Stimulated activated naive CD8-positive, alpha-beta T cell treated with anti-CD3 and anti-CD28 coated beads, Interleukin-15, amount 100 ng/mL, for 72 hours (primary cell): Measurements from ENCODE around the gene UCN.
"Not testable (repeated sequence)": the region's sequence is repeated elsewhere in the genome, so short reads cannot be mapped to it uniquely, and the experiment has no call there.

ENCODE experiments used
- ATAC-seq: fragments of 150-1000 bp; cut with Tn5 transposase; 2 replicates; pipeline ENCODE4 v1.10.0; 2021; ENCODE audit warnings: mild to moderate bottlenecking, moderate library complexity
- DNase-seq, 2 donors: peaks; one replicate each; pipeline ENCODE4 v3.0.0; 2021 to 2022
- H3K27ac Mint-ChIP-seq, 2 donors: one replicate each; pipeline ENCODE4 v1.8.0; 2022; ENCODE audit warnings: mild to moderate bottlenecking in 2 of 2, mixed read lengths in 2 of 2, moderate library complexity in 2 of 2
- H3K27me3 Mint-ChIP-seq: one replicate; pipeline ENCODE4 v1.8.0; 2022; ENCODE audit warnings: mixed read lengths
- H3K4me1 Mint-ChIP-seq: one replicate; pipeline ENCODE4 v1.8.0; 2022; ENCODE audit warnings: mild to moderate bottlenecking, mixed read lengths
- H3K4me3 Mint-ChIP-seq, 2 donors: one replicate each; pipeline ENCODE4 v1.8.0; 2022; ENCODE audit warnings: mild to moderate bottlenecking in 2 of 2, mixed read lengths in 2 of 2, moderate library complexity in 1 of 2
- H3K9me3 Mint-ChIP-seq, 2 donors: one replicate each; pipeline ENCODE4 v1.8.0; 2022; ENCODE audit warnings: mixed read lengths in 2 of 2

Gene UCN

DNA sequence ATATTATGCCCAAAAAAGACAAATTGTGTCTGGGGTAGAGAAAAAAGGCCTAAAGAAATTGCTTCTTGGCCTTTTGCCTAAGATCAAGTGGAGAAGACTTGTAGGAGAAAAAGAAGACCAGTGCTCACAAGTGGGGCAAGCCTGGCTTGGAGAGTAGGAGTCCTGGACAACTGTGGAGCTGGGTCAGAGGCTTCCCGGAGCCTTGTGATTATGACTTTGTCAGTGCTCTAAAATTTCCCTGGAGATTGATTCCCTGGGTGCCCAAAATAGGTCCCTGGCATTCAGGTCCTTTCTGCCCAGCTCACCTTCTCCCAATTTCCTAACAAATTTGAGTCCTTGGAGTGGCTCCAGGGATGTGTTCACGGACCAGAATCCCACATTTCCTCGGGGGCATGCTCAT, 26.8 kb downstream of the UCN start:
- Mint-ChIP-seq H3K9me3 (no peaks in the 10 kb centered on the region), H3K4me1 (no peaks in the 10 kb centered on the region), H3K27me3 (peaks cover 37% of the 10 kb centered on the region), H3K4me3 (no peak overlapping the region), H3K27ac (no peak overlapping the region)
- DNase-seq (no peak), ATAC-seq (no peak)

DNA sequence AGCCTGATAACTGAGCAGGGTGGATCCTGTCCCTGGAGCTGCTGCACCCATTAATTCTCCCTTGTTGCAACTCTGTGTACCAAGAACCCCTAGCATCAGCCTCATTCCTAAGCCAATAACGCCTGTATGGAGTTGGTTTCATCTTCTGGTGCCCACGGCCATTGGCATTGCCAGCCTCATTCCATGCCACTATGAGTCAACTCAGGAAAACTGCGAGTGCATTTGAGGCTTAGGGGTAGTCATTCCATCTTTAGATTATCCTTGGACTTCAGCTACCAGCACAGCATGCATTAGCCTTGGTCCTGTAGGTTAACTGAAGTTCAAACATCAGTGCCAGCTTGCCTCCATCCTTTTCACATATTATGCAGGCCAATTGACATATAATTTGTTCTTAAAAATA, 27.4 kb downstream of the UCN start:
- Mint-ChIP-seq H3K4me1 (no peaks in the 10 kb centered on the region), H3K9me3 (no peaks in the 10 kb centered on the region), H3K4me3 (no peak overlapping the region), H3K27ac (no peak overlapping the region), H3K27me3 (peaks cover 37% of the 10 kb centered on the region)
- DNase-seq (no peak), ATAC-seq (no peak)

DNA sequence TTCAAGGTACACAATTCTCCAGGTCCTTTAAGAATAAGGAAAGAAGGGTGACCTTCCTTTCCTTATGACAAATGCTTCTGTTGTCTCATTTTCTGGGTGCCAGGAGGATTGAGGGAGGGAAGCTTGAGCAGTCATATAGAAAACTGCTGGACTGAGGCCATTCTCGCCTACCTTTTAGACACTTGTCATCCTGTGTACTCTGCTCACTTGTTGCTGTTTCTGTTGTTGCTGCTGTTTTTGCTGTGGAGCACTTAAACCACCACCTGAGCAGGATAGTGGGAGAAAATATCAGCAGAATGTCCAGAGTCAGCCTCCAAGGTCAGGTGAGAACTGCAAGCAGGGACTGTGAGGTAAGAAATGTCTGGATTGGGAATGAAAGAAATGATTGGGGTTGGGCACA, 30.2 kb downstream of the UCN start:
- H3K27me3 Mint-ChIP-seq = peaks cover 50% of the 10 kb centered on the region
- H3K27ac Mint-ChIP-seq = no peak overlapping the region
- H3K4me3 Mint-ChIP-seq = no peak overlapping the region
- no peak for ATAC-seq
- no peaks in the 10 kb centered on the region for H3K9me3 Mint-ChIP-seq
- no peaks in the 10 kb centered on the region for H3K4me1 Mint-ChIP-seq
- DNase-seq = no peak

DNA sequence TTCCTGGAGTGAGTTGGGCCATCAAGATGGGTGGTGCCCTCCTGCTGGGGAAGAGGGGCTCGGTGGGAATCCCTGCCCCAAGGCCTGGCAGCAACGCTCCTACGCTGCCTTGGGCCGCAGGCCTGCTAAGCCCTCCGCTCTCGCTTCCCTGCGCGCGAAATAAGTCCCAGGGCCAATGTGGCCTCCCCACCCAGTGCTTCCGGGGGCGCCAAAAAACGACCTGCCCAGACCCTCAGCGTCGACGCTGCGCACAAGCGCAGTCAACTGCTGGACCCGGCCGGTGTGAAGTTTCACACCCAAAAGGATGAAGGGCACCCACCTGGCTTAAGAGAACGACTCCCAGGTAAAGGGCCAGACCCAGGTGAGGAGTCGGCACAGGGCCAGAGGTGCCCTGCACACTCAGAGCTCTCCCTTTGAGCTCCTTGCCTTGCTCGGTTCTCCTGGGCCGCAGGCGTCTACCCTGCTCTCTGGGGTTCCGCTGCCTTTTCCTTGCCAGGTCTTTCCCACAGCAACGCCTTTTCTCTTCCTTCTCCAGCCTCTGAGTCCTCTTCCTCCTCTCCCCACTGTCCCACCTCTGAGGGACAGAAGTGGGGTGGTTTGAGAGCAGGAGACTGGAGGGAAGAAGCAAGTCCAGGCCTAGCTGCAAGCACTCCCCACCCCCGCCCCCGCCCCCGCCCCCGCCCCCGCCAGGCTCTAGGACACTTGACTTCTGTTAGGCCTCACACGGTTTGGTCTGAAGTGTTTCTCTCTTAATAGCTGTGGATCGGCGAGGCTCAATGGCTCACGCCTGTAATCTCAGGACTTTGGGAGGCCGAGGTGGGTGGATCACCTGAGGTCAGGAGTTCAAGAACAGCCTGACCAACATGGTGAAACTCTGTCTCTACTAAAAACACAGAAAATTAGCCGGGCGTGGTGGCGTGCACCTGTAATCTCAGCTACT, 32.8 kb downstream of the UCN start, which contains the start of gene DNAJC5G:
Gene DNAJC5G, plus strand, starts transcription at position 223 of the 940 bp plus-strand sequence. CDS start 1,296 bp downstream, outside the sequence.
- Mint-ChIP-seq H3K27ac (no peak within 1 kb of the TSS), H3K9me3 (no peaks in the 10 kb centered on the region), H3K27me3 (peaks cover 33% of the 10 kb centered on the region), H3K4me1 (no peaks in the 10 kb centered on the region), H3K4me3 (no peak within 1 kb of the TSS)
- no peak for DNase-seq
- no peak for ATAC-seq

GRCh38 chr2:27272537-27273522, 35.4 kb downstream of the UCN start:
- H3K4me1 Mint-ChIP-seq, H3K4me3 Mint-ChIP-seq, DNase-seq, H3K9me3 Mint-ChIP-seq, ATAC-seq: not testable (repeated sequence)
- Mint-ChIP-seq H3K27ac (peak overlapping the region in 1 of 2 donors; percentile 18), H3K27me3 (peaks cover 33% of the 10 kb centered on the region)

DNA sequence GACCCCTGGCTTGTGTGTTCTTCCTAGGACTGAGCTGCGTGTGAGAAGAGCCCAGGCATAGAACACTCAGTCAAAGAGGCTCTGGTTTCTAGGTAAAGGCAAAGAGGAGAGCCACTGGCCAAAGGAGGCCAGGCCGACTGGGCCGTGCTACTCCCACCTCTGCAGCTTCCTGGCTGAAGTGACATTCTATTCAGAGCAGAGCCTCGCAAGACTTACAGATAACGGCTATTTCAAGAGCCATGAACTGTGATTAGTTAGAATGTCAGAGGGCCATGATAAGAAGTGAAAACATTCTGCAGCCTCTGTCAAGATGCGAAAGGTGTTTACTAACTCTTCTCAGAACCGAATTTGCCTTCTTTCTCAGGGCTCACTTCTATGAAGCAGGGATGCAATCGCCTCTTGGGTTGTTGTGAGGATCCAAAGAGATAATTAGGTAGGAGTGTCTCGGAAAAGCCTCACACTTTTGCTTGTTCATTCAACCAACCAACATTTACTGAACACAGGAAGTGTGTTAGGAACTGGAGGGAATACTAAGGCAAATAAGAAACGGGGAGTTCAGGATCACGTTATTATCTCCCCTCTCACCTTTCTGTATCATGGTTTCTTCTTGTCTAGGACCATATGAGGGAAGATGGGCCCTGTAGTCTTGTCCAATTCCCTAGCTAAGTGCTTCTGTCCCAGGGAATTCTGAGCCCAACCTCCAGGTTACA, 36.5 kb downstream of the UCN start:
- Mint-ChIP-seq H3K9me3 (no peaks in the 10 kb centered on the region), H3K27me3 (peaks cover 26% of the 10 kb centered on the region), H3K27ac (no peak overlapping the region), H3K4me1 (no peaks in the 10 kb centered on the region), H3K4me3 (no peak overlapping the region)
- ATAC-seq = no peak
- no peak for DNase-seq

DNA sequence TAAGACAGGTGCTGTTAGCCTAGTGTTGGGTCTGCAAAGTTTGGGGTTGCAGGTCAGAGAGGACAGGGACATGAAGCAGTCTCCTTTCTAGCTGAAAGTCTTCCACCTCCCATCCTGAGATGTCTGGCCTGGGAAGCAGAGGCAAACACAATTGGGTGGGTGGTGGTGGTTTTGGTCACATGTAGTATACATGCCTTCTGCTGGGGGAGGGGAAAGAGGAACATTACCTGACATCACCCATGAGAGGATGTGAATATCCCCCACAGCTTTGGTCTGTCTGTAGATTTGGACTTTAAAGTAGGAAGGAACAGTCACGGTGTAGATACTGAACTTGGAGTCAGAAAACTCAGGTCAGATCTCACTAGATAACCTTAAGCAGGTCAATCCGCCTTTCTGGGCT, 37.6 kb downstream of the UCN start:
- Mint-ChIP-seq H3K27me3 (peaks cover 26% of the 10 kb centered on the region), H3K4me1 (no peaks in the 10 kb centered on the region), H3K9me3 (no peaks in the 10 kb centered on the region), H3K4me3 (no peak overlapping the region), H3K27ac (no peak overlapping the region)
- no peak for DNase-seq
- no peak for ATAC-seq

DNA sequence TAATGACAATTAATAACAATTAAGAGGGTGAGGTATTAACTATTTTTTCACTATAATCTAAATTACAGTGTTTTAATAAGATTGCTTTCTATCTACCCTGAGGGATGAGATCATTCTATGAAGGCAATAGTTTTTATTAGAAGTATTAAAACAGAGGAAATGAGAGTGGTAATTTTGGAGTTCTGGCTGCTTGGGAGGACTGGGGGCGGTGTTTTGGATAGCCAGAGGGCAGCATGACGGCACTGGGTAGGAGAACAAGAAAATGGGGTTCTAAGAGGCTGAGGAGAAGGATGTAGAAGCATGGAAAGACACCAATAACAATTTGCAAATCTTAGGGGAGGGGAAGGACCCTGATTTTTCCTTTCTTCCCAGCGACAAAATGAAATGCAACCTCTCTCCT, 38.1 kb downstream of the UCN start:
- ATAC-seq = no peak
- Mint-ChIP-seq H3K4me1 (no peaks in the 10 kb centered on the region), H3K27ac (no peak overlapping the region), H3K9me3 (no peaks in the 10 kb centered on the region), H3K4me3 (no peak overlapping the region), H3K27me3 (peaks cover 26% of the 10 kb centered on the region)
- DNase-seq = no peak

DNA sequence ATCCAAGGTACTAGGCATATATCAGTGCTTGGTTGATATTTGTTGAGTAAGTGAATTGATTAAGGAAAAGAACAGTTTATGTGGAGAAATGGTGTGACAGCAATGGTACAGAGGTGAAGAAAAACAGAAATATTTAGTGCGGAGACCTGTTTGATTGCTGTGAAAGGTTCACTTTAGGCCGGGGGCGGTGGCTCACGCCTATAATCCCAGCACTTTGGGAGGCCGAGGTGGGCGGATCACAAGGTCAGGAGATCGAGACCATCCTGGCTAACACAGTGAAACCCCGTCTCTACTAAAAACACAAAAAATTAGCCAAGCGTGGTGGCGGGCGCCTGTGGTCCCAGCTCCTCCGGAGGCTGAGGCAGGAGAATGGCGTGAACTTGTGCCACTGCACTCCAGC, 39.9 kb downstream of the UCN start:
- not testable (repeated sequence) for ATAC-seq, H3K27ac Mint-ChIP-seq, H3K9me3 Mint-ChIP-seq, DNase-seq, H3K4me3 Mint-ChIP-seq
- peaks cover 10% of the 10 kb centered on the region for H3K4me1 Mint-ChIP-seq
- peaks cover 11% of the 10 kb centered on the region for H3K27me3 Mint-ChIP-seq

DNA sequence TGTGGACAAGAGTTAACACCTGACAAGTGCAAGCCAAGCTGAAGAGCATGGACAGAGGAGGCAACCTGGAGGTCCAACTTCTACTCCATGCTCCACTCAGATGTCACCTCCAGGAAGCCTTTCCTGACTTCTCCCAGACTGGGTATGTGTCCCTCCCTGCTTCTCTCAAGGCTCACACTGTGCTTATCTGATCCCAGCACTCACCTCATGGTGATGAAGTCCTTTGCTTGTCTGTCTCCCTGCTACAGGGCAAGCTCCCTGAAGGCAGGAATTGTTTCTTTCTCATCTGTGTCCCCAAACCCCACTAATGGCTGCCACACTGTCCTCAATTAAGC, 42.7 kb downstream of the UCN start:
- Mint-ChIP-seq H3K9me3 (no peaks in the 10 kb centered on the region), H3K27me3 (peaks cover 27% of the 10 kb centered on the region), H3K27ac (no peak overlapping the region), H3K4me3 (peak overlapping the region; percentile 45 to 51), H3K4me1 (peaks cover 26% of the 10 kb centered on the region)
- no peak for DNase-seq
- ATAC-seq = no peak

DNA sequence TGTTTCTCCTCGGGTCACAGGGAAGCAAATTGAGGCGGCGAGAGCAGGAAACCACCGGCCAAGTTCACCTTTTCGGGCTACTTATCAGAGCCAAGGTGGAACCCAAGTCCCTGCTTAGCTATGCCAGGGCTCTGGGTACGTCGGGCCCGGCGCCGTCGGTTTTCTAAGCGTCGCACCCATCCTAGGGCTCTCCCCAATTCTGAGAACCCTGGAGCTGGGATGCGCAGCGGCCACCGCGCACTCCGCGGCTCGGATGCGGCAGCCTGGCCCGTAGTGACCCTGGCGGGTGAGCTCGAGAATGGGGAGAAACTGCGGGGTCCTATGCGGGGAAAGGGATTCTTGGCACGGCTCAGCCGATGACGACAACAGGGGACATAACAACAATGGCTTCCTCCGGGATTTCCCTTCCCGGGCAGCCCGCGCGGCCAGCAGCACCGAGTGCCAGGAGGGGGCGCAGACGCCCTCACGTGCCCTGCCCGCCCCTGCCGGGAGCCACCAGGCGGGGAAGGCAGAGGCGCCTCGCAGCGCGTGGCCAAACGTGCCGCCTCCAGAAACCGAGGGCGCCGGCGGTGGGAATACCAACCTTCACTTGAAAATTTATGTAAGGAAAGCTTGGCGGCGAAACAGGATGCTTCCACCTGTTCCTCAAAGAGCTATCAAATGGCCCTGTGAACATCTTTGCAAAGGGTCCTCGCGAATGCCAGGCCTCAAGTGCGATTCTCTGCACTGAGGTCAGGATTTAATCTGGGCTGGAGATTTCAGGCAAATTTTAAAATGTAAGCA, 43.3 kb downstream of the UCN start:
- peaks cover 28% of the 10 kb centered on the region for H3K27me3 Mint-ChIP-seq
- H3K27ac Mint-ChIP-seq = peak overlapping the region in 1 of 2 donors; percentile 28
- peaks cover 26% of the 10 kb centered on the region for H3K4me1 Mint-ChIP-seq
- no peaks in the 10 kb centered on the region for H3K9me3 Mint-ChIP-seq
- ATAC-seq (peak; percentile 76), DNase-seq (peak; percentile 58 to 77)
- H3K4me3 Mint-ChIP-seq = peak overlapping the region; percentile 90 to 95

GRCh38 chr2:27264253-27264752, 43.9 kb downstream of the UCN start:
- Mint-ChIP-seq H3K9me3 (no peaks in the 10 kb centered on the region), H3K4me1 (peaks cover 26% of the 10 kb centered on the region), H3K4me3 (peak overlapping the region; percentile 90 to 95), H3K27me3 (peaks cover 28% of the 10 kb centered on the region), H3K27ac (peak overlapping the region in 1 of 2 donors; percentile 80)
- DNase-seq = peak in 1 of 2 donors; percentile 39
- ATAC-seq = peak; percentile 73

DNA sequence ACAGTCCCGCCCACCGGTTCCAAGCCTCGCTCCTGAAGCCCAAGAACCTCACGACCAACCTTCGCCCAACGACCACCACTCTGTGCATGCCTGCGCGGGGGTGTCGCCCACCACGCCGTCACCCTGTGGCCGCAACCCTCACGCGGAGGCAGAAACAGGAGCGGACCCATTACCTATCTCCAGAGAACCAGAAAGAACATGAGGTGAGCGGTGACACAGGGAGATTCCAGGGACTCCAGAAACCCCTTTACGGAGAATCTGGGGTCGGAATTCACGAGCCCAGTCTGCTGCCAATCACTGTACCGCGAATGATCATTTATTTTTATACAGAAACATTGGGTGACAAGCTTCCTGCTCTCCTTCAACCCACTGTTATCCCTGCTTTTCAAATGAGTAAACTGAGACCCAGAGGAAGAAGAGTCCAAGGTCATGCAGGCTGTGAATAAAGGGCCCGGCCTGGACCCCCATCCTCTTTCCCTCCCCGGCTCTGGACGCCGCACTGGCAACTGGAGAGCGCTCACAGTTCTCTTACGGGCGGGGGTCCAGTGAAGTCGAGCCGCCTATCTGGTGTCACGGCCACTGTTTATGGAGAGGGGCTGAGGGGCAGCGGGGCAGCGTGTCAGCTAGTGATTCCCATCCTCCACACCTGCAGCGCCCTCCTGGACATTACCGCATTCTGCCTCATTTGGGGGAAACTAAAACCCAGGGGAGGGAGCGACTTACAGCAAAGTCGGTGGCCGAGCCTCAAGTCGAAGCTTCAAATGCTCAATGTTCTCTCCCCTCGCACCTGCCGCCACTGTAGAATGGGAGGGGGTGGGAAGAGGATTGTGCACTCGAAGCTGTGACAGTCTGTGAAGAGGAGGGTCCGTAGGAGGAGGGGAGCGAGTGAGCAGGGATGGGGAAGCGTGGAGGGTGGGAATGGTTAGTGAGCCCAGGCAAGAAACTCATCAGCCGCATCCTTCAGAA, 44.7 kb downstream of the UCN start:
- Mint-ChIP-seq H3K27ac (peak overlapping the region in 1 of 2 donors; percentile 80), H3K4me1 (peaks cover 26% of the 10 kb centered on the region), H3K4me3 (peak overlapping the region; percentile 90 to 95), H3K27me3 (peaks cover 34% of the 10 kb centered on the region), H3K9me3 (no peaks in the 10 kb centered on the region)
- ATAC-seq (no peak), DNase-seq (no peak)
